Tibial artery (tissue), 4 donors: ENCODE data around the gene CCL4.
"Not testable (repeated sequence)": the region's sequence is repeated elsewhere in the genome, so short reads cannot be mapped to it uniquely, and the experiment has no call there.

Experiments
- DNase-seq, 2 donors: peaks; one replicate each; pipeline ENCODE4 v3.0.0-alpha.2; 2019
- H3K27ac ChIP-seq, 2 donors: fragments of 200-600 bp; sonication (generic) in 1 of 2; 1 replicate in 1 of 2; 2 replicates in 1 of 2; pipeline ENCODE4 v1.5.1; 2018 to 2019; ENCODE audit warnings: mild to moderate bottlenecking in 1 of 2
- H3K27me3 ChIP-seq, 2 donors: fragments of 200-600 bp; sonication (generic) in 1 of 2; one replicate each; pipeline versions ENCODE4 v1.5.1 to v1.6.0; 2016 to 2019
- H3K36me3 ChIP-seq, 3 donors: fragments of 200-600 bp; sonication (generic) in 2 of 3; one replicate each; pipeline ENCODE4 v1.5.1; 2016 to 2019; ENCODE audit warnings: mild to moderate bottlenecking in 2 of 3
- H3K4me1 ChIP-seq, 4 donors: fragments of 200-600 bp; sonication (generic) in 2 of 4; 1 replicate in 3 of 4; 2 replicates in 1 of 4; pipeline ENCODE4 v1.5.1; 2016 to 2019
- H3K4me3 ChIP-seq, 2 donors: fragments of 200-600 bp; sonication (generic) in 1 of 2; 1 replicate in 1 of 2; 2 replicates in 1 of 2; pipeline ENCODE4 v1.5.1; 2018 to 2019; ENCODE audit warnings: mild to moderate bottlenecking in 2 of 2
- H3K9me3 ChIP-seq, 3 donors: fragments of 200-600 bp; sonication (generic) in 1 of 3; one replicate each; pipeline ENCODE4 v1.5.1; 2016 to 2019
- CTCF ChIP-seq, 2 experiments: fragments of 200-600 bp in 1 of 2; fragments of 450-650 bp in 1 of 2; IDR thresholded peaks; one replicate each; pipeline ENCODE4 v1.5.1; 2017 to 2019; ENCODE audit warnings: antibody characterized with exemption in 2 of 2, mild to moderate bottlenecking in 1 of 2, moderate library complexity in 1 of 2
- intact Hi-C: fragments of 100-400 bp; cut with DNase I; formaldehyde crosslinking; loops from one replicate; pipeline ENCODE4 v1.15.0; 2023; ENCODE audit warnings: low total_unique reads

The CCL4 gene

GRCh38 chr17:36071751-36072150 lies 31.9 kb upstream of the CCL4 start:
- TF ChIP-seq CTCF (IDR thresholded peaks at IDR 0.05), result no peak
- Histone ChIP-seq H3K27me3 (no peaks in the 10 kb centered on the region), H3K9me3 (no peaks in the 10 kb centered on the region), H3K4me3 (no peak overlapping the region), H3K27ac (no peak overlapping the region), H3K36me3 (no peaks in the 10 kb centered on the region), H3K4me1 (no peaks in the 10 kb centered on the region)
- DNase-seq, result no peak
- intact Hi-C loops, result loop anchor here (10.0 kb wide), 1 partner anchor 63 kb away; no protein-coding TSS in a partner anchor

- DNase-seq, result peak in 1 of 2 donors; percentile 35
- TF ChIP-seq CTCF (IDR thresholded peaks at IDR 0.05), result peak in 1 of 2 experiments; percentile 16
- intact Hi-C loops, result loop anchor here (10.0 kb wide), 1 partner anchor 62 kb away; no protein-coding TSS in a partner anchor
- peaks cover 0 to 1% (median 0%) of the 10 kb centered on the region in 3 donors for H3K9me3 ChIP-seq
- no peak overlapping the region for H3K4me3 ChIP-seq
- no peaks in the 10 kb centered on the region for H3K36me3 ChIP-seq
- no peak overlapping the region for H3K27ac ChIP-seq
- H3K27me3 ChIP-seq, result no peaks in the 10 kb centered on the region
- no peaks in the 10 kb centered on the region for H3K4me1 ChIP-seq
Observed at GRCh38 chr17:36072431-36073121, 31.1 kb upstream of the CCL4 start.

GRCh38 chr17:36074365-36074764 lies 29.3 kb upstream of the CCL4 start:
- no peaks in the 10 kb centered on the region for H3K27me3 ChIP-seq
- no peaks in the 10 kb centered on the region for H3K4me1 ChIP-seq
- DNase-seq, result no peak
- H3K9me3 ChIP-seq, result peaks cover 0 to 4% (median 0%) of the 10 kb centered on the region in 3 donors
- no peak overlapping the region for H3K4me3 ChIP-seq
- no peak for TF ChIP-seq CTCF (IDR thresholded peaks at IDR 0.05)
- H3K27ac ChIP-seq, result no peak overlapping the region
- intact Hi-C loops, result loop anchor here (10.0 kb wide), 1 partner anchor 60 kb away; no protein-coding TSS in a partner anchor
- no peaks in the 10 kb centered on the region for H3K36me3 ChIP-seq

- not testable (repeated sequence) for H3K36me3 ChIP-seq, H3K4me3 ChIP-seq, H3K27ac ChIP-seq
Observed at GRCh38 chr17:36081681-36082471, 21.8 kb upstream of the CCL4 start.

GRCh38 chr17:36082482-36083120 lies 21.0 kb upstream of the CCL4 start:
- intact Hi-C loops, H3K4me3 ChIP-seq, H3K27ac ChIP-seq, H3K9me3 ChIP-seq, H3K27me3 ChIP-seq, H3K36me3 ChIP-seq, DNase-seq, H3K4me1 ChIP-seq: not testable (repeated sequence)

More at GRCh38 chr17:36081681-36082471, 21.8 kb upstream of the CCL4 start:
- intact Hi-C loops, H3K9me3 ChIP-seq, H3K27me3 ChIP-seq, H3K4me1 ChIP-seq, DNase-seq: not testable (repeated sequence)

GRCh38 chr17:36083691-36084090 lies 19.9 kb upstream of the CCL4 start:
- intact Hi-C loops, H3K36me3 ChIP-seq, H3K27ac ChIP-seq, H3K27me3 ChIP-seq, H3K4me3 ChIP-seq, H3K9me3 ChIP-seq, DNase-seq, H3K4me1 ChIP-seq: not testable (repeated sequence)

- intact Hi-C loops, result no loop called here
- TF ChIP-seq CTCF (IDR thresholded peaks at IDR 0.05), result no peak
- Histone ChIP-seq H3K27me3 (no peaks in the 10 kb centered on the region), H3K36me3 (no peaks in the 10 kb centered on the region), H3K9me3 (no peaks in the 10 kb centered on the region), H3K4me1 (no peaks in the 10 kb centered on the region), H3K4me3 (no peak overlapping the region), H3K27ac (no peak overlapping the region)
- DNase-seq, result no peak
Observed at GRCh38 chr17:36085765-36086164, 17.9 kb upstream of the CCL4 start.
